Liver (tissue), 3 donors: ENCODE measurements around the gene TENM3.

Experiments used
- ATF3 ChIP-seq: IDR thresholded peaks from 2 replicates; pipeline ENCODE4 v1.6.1; 2016; ENCODE audit warnings: antibody characterized with exemption
- CTCF ChIP-seq: fragments of 150-350 bp; IDR thresholded peaks from 2 replicates; pipeline ENCODE4 v1.5.1; 2017; ENCODE audit warnings: improper control_type of control experiment, low read depth, low read length; ENCODE audit not compliant: missing input control
- EGR1 ChIP-seq, 2 donors: IDR thresholded peaks; 2 replicates each; pipeline ENCODE4 v1.6.1; 2016 to 2018; ENCODE audit warnings: antibody characterized with exemption in 2 of 2, low read depth in 2 of 2
- FOXA2 ChIP-seq: IDR thresholded peaks from 2 replicates; pipeline ENCODE4 v1.6.1; 2016; ENCODE audit warnings: antibody characterized with exemption
- HNF4A ChIP-seq, 2 donors: conservative IDR thresholded peaks; 2 replicates each; pipeline ENCODE4 v1.6.1; 2016; ENCODE audit warnings: antibody characterized with exemption in 2 of 2, mild to moderate bottlenecking in 2 of 2
- HNF4G ChIP-seq: IDR thresholded peaks from 2 replicates; pipeline ENCODE4 v1.6.1; 2016; ENCODE audit warnings: antibody characterized with exemption
- JUND ChIP-seq, 2 donors: IDR thresholded peaks; 2 replicates each; pipeline ENCODE4 v1.6.1; 2016; ENCODE audit warnings: antibody characterized with exemption in 2 of 2
- RAD21 ChIP-seq, 2 donors: IDR thresholded peaks; 2 replicates each; pipeline ENCODE4 v1.6.1; 2016; ENCODE audit warnings: antibody characterized with exemption in 2 of 2, mild to moderate bottlenecking in 2 of 2
- REST ChIP-seq: IDR thresholded peaks from 2 replicates; pipeline ENCODE4 v1.6.1; 2016; ENCODE audit warnings: antibody characterized with exemption, mild to moderate bottlenecking
- SP1 ChIP-seq: IDR thresholded peaks from 2 replicates; pipeline ENCODE4 v1.6.1; 2018; ENCODE audit warnings: antibody characterized with exemption, mild to moderate bottlenecking
- TAF1 ChIP-seq: conservative IDR thresholded peaks from 2 replicates; pipeline ENCODE4 v1.6.1; 2016; ENCODE audit warnings: antibody characterized with exemption, mild to moderate bottlenecking
- YY1 ChIP-seq: IDR thresholded peaks from 2 replicates; pipeline ENCODE4 v1.6.1; 2016; ENCODE audit warnings: antibody characterized with exemption, mild to moderate bottlenecking
- ZBTB33 ChIP-seq: IDR thresholded peaks from 2 replicates; pipeline ENCODE4 v1.6.1; 2016; ENCODE audit warnings: antibody characterized with exemption
- donor health status: healthy.
- donor health status: healthy.

DNA sequence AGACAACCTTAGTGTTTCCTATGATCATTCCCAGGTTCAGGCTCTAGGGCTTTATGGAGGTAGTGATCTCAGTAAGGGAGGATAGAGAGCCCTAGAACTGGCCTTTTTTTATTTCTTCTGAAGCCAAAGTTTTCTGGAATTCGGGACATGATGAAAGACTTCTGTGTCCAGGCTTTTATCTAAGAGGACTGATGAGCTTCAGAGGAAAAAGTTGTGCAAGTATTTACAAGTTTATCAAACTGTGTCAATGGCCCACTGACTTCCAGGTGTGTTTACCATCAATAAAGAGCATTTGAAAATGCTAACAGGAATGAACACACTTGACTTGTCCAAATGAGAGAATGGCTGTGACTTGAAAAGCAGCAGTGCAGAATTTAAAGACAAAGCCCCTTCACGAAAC, 419.3 kb downstream of the TENM3 start:
- no peak for TF ChIP-seq CTCF
- no peak for TF ChIP-seq ATF3
- no peak for TF ChIP-seq REST
- TF ChIP-seq SP1, result no peak
- no peak for TF ChIP-seq TAF1
- TF ChIP-seq HNF4A (conservative IDR thresholded peaks at IDR 0.05), result no peak
- no peak for TF ChIP-seq RAD21 (IDR thresholded peaks at IDR 0.05)
- TF ChIP-seq FOXA2, result no peak
- no peak for TF ChIP-seq HNF4G
- no peak for TF ChIP-seq YY1
- no peak for TF ChIP-seq JUND (IDR thresholded peaks at IDR 0.05)
- peak in 1 of 2 donors; percentile 11 for TF ChIP-seq EGR1 (IDR thresholded peaks at IDR 0.05; ENCODE audit: low read depth in 2 of 2)
- no peak for TF ChIP-seq ZBTB33
